HG02588 (cell line): Measurements from ENCODE around the gene EDC4.

Experiments used
- ATAC-seq: cut with Tn5 transposase; IDR thresholded peaks from one replicate; pipeline ENCODE4 v1.9.1; 2021; ENCODE audit warnings: mild to moderate bottlenecking, moderate library complexity; ENCODE audit not compliant: unreplicated experiment

The EDC4 gene

DNA sequence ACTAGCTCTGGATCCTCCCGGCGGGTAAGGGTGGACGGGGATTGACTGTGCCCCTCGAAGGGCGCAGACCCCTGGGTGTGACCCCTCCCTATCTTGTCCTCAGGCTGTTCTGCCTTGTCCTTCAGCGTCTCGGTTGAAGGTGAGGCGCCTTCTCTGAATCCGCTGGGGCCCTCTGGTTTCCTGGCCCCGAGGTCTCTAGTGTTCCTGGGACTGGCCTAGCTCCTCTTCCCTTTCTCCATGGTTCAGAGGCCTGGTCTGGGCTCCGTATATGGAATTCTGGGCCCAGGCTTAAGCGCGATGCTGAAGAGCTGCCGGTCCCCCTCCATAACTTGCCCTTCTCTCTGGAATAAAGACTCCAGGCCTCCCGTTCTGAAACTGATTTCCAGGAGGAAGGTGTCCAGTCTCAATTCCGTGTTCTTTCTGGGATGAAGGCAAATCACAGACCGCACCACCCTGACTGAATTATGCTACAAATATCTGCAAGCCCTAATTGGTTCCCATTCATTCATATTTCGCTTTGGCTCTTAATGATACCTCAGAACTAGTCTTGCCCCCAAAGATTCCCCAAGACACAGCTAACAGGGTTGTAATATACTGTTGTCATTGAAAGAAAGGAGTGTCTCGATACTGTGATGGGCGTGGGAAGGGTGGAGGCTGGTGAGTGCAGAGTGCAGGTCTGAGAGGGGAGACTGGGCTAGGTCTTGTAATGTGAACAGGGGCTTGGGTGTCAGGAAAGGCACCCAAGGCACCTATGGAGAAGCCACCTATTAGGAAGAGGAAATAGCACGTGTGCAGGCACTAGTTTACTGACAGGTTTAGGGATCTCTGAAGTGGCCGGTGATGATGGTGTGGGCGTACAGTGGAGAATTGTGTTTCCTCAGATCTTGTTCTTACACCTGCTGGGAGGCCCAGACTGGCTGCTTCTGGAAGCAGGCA is 851 bp downstream of the EDC4 start:
- no peak for ATAC-seq

DNA sequence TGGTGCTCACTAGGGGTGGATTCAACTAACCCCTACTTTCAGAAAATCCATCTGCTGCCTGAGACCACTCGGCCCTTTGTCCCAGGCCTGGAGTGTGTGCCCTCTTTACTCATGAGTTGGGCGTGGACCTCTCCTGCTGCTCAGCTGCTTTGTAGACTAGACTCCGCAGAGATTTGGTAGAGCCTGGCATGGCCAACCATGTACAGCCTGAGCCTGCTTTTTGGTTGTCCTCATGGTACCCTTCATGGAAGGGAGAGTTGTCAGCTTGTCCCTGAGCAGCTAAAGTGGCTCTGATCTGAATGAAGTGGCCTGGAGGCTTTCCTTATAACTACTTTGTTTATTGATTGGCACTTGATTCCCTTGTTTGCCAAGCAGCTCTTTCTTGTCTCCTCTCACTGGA is 1.5 kb downstream of the EDC4 start:
- ATAC-seq, result no peak

DNA sequence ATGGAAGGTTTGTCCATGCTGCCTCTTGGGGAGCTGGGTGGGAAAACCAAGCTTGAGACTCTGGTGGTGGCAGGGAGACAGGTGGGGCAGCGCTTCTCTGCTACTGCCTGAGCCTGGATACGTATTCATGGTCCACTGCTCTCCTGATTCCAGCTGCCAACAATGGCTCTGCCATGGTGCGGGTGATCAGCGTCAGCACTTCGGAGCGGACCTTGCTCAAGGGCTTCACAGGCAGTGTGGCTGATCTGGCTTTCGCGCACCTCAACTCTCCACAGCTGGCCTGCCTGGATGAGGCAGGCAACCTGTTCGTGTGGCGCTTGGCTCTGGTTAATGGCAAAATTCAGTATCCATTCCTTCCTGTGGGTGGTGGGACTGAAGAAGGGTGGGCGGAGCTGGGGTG is 4.2 kb downstream of the EDC4 start:
- no peak for ATAC-seq

GRCh38 chr16:67878232-67878631 is 5.4 kb downstream of the EDC4 start:
- ATAC-seq, result no peak

- no peak for ATAC-seq
Measured at GRCh38 chr16:67878846-67879245, 6.0 kb downstream of the EDC4 start.

GRCh38 chr16:67879462-67879861 is 6.6 kb downstream of the EDC4 start:
- no peak for ATAC-seq

DNA sequence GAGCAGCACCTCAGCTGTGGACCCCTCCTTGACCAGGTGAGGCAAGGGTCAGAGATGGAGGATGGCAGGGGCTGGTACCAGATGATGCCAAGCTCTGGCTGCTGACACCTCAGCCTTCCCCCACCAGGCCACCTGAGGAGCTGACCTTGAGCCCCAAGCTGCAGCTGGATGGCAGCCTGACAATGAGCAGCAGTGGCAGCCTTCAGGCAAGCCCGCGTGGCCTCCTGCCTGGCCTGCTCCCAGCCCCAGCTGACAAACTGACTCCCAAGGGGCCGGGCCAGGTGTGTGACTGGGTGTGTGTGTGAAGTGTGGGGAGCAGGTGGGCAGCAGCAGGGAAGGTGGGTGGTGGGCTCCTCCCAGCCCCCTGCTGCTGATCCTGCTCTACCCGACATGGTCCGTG is 7.1 kb downstream of the EDC4 start:
- no peak for ATAC-seq

GRCh38 chr16:67880584-67880983 is 7.7 kb downstream of the EDC4 start:
- no peak for ATAC-seq

DNA sequence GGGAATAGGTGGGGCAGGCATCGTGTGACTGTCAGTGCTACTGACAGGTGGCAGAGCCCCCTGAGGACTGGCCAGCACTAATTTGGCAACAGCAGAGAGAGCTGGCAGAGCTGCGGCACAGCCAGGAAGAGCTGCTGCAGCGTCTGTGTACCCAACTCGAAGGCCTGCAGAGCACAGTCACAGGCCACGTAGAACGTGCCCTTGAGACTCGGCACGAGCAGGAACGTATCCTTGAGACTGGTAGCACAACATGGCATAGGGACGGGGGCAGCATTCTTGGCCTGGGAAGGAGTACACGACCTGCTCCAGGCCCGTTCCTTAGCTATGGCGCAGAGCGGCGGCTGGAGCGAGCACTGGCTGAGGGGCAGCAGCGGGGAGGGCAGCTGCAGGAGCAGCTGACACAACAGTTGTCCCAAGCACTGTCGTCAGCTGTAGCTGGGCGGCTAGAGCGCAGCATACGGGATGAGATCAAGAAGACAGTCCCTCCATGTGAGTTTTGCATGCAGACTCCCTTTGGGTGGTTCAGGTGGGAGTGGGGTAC is 8.8 kb downstream of the EDC4 start:
- no peak for ATAC-seq

- ATAC-seq, result no peak
Measured at GRCh38 chr16:67882374-67883145, 9.7 kb downstream of the EDC4 start.

GRCh38 chr16:67883146-67883871 is 10.5 kb downstream of the EDC4 start:
- no peak for ATAC-seq

GRCh38 chr16:67883872-67884261 is 11.0 kb downstream of the EDC4 start:
- ATAC-seq, result no peak

DNA sequence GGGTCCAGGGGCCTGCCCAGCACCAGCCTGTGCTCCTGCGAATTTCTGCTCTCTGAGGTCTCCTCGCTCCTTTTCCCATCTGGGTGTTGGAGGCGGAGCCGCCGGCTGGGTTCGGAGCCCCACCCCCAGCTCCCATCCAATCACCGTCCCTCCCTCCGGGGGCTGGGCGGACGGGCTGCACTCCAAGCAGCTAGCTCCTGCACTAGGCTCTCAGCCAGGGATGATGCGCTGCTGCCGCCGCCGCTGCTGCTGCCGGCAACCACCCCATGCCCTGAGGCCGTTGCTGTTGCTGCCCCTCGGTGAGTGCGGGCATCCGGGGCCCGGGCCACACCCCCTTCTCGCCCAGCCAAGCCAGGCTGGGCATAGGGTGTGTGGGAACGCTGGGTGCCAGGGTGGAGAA is 11.8 kb downstream of the EDC4 start, which contains the start of gene NRN1L:
TSS of gene NRN1L (plus strand) at position 202 of the 400 bp plus-strand sequence. CDS start at position 221, 19 bp downstream.
- ATAC-seq, result no peak

DNA sequence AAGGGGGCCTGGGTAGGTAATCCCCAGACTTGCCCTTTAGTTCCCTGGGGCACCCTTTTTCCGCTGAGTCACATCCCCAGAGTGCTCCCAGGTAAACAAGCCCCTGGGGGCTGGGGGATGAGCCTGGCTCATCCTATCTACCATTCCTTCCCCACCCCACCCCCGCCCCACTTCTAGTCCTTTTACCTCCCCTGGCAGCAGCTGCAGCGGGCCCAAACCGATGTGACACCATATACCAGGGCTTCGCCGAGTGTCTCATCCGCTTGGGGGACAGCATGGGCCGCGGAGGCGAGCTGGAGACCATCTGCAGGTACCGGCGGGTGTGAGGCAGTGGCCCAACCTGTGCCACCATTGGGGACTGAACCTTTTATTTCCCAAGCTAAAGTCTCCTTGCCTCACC is 12.7 kb downstream of the EDC4 start:
- no peak for ATAC-seq

GRCh38 chr16:67885976-67886375 is 13.1 kb downstream of the EDC4 start:
- no peak for ATAC-seq

DNA sequence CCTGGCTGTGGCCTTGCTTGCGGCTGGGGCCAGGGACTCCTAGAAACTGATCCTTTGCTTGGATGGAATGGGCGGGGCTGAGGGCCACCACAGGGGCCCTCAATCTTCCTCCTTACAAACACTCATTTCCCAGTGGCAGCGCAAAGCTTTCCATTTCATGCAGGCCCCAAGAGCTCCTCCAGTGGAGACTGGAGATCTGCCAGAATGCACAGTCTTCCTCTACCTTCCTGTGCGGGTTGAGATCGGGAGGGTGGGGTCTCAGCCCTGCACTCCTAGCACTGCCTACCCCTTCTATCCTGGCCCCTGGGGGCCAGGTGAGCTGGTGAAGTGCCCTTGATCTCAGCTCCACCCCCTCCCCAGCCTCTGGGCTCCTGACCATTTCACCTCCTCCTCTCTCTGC is 13.5 kb downstream of the EDC4 start:
- ATAC-seq, result no peak

- no peak for ATAC-seq
Measured at GRCh38 chr16:67888331-67888730, 15.5 kb downstream of the EDC4 start.

DNA sequence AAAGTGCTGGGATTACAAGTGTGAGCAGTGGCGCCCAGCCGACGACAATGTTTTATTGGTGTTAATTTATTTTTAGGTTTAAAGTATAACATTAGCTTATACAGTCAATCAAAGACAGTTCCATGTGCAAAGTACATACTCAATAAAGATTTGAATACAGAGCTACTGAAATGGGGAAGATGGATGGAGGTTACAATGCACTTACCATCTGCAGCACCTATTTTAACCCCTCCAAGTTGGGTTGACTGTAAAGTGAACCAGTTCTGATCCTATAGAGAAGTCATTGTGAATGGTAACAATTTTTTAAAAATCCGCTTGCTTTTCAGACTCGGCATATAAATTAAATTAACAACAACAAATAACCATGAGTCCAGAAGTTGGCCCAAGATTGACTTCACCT is 19.5 kb downstream of the EDC4 start:
- ATAC-seq, result no peak

DNA sequence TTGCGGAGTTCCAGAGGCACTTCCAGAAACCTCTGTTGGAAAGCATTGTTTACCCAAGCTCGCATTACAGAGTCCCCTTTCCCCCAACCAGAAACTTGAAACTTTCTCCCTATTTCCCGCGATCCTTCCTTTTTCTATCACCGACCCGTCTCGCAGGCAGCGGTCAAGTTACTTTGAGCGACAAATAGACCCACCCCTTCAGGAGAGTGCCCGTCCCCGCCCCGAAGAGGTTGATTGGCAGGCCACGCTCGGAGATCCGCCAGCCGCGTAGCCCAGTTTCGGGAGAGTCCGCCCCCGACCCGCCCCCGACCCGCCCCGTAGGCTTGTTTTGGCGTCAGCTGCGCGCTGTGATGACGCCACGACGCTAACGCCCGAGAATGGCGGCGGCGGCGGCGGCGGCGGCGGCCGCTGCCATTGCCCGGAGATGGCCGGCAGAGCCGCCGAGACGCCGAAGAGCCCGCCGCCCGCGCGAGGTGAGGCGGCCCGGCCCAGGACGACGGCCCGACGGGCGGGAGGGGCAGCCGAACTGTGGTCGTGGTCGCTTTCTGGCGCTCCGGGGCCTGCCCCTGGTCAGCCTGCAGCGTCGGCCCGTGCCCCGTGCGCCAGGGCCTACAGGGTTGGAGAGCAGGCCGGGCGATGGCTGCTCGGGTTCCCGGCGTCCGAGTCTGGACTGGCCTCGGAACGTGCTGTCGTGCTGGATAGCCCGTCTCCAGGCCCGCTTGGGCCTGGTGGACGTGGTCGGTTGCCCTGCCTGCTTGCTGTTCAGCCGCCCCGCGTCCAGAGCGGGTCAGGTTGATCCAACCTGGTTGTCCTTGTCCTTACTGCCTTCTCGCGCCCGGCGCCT is 20.3 kb downstream of the EDC4 start, which contains the start of gene PSKH1:
TSS of gene PSKH1 (plus strand) at position 356 of the 844 bp plus-strand sequence. CDS start 15,496 bp downstream, outside the sequence.
- peak; percentile 71 for ATAC-seq
